AG08396 (cell line): ENCODE results near the gene CNTNAP5.
"Not testable (repeated sequence)": the region's sequence is repeated elsewhere in the genome, so short reads cannot be mapped to it uniquely, and the experiment has no call there.

Experiments
- DNase-seq: peaks from one replicate; pipeline ENCODE4 v3.0.0; 2012; ENCODE audit warnings: low spot score, mixed read lengths

The CNTNAP5 gene

DNA sequence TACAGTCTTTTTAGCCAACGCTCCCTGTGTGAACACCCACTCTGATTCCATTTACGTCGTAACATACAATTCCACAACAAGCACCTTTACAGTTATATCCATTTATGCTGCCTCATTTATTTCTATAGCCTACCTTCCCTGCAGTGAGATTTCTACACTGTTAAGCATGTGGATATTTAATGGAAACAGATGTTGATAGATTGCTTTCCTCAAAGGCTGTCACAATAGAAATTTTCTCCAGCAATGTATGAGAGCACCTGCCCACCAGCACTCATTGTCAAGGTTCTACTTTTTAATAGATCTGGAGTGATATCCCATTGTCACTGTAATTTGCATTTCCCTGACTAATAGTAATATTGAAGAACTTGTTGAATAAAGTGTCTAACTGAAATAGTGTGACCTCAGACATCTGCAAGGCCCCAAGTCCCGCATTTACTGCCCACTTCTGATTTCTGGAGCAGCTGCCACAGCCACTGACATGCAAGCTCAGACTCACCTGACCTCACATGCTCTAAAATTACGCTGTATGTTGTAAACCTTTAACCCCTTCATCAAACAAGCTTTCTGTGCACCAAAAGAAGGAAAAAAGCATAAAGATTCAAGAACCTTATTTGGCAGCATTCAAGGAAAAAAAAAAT, 295.1 kb downstream of the CNTNAP5 start:
- no peak for DNase-seq

DNA sequence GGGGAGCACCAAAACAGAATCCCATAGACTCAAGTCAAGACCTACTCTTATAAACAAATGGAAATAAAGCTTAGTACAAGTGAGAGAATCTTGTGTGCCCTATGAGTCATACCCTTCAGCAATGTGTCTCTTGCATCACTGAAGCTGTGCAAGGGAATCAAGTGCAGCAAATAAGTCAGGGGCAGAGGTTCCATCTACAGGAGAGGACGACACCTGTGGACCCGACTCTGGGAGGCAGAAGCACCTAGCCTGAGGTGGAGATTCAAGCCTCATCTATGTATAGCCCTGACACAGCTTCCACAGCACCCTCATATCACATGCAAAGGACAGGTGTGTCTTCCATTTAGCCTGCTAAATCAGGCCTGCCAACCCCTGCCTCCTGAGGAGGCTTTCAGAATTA, 298.2 kb downstream of the CNTNAP5 start:
- DNase-seq: no peak

DNA sequence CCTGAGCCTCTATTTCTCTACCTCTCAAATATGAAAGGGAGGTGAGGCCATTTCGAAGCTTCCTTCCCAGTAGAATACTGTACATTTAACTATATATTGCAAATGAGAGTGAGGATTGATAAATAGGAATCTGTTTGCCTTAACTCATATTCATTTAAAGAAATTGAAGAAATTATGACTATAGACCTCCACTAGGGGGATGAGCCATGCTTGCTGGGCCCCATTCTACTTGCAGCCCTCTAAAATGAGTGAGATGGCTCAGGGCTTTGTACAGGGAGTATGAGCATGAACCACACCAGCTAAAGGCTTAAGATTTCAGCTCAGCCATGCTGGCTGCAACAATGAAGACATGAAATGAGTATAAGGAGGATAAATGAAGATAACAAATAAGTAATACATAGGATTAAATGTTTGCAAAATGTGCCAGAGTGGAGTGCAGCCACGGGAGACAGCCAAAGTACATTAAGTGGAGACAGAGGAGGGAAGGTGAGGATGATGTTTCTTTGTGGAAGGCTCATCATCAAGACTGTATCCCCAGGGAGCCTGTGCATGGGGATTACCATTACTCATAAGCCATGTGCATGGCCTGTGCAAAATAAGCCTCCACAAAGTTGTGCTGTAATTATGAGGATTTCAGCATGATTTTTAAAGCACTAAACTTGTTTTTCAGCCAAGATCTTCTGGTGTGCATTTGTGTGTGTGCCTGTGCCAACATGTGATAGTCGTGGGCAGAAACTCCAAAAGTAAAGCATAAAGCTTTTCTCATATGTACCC, 300.8 kb downstream of the CNTNAP5 start:
- no peak for DNase-seq

DNA sequence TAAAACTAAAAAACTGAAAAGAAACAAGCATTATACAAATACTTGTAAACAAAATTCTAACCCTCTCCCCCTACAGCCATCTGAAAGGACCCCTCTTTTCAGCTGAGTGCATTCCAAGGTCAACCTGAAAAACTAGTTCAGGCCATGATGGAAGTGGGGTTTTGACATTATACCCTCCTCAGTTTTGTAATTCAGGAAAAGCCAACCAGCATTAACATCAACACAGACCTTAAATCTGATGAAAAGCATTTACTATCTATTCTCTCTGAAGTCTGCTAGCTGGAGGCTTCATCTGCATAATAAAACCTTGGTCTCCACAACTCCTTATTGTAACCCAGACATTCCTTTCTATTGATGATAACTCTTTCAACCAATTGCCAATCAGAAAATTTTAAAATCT, 302.2 kb downstream of the CNTNAP5 start:
- no peak for DNase-seq

DNA sequence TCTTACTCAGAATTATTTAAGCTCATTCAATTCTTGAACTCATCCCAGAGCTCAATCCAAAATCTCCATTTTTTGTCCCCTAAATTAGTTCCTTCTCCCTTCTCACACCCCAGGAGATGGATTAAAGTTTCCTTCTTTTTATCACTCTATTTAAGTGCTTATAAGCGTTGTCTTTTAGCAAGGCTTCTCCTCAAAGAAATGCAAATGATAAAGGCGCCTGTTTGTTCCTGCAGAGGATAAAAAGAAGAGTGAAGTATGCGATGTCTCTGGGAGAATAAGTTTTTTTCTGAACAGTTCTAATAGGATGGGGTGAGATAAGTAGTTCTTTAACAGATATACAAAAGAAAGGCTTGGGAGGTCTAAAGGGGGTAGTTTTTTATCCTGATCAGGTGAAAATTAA, 303.3 kb downstream of the CNTNAP5 start:
- no peak for DNase-seq

DNA sequence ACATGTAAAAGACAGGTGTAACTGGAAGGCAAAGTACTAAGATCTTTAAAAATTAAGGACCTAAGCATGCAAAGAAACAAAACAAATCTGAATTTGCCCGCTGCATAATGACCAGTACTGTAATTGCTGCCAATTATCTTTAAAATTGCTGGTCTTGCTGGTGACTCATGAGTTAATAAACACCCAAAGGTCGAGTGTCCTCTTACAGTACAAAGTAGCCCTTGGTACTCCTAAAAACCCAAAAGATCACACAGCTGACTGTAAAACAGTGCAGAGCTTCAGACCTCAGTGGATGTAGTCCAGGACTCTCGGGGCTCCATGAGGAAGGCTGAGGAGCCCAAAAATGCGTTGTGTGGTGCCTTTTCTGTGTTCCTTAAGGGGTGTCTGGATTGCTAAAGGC, 308.7 kb downstream of the CNTNAP5 start:
- DNase-seq: no peak

DNA sequence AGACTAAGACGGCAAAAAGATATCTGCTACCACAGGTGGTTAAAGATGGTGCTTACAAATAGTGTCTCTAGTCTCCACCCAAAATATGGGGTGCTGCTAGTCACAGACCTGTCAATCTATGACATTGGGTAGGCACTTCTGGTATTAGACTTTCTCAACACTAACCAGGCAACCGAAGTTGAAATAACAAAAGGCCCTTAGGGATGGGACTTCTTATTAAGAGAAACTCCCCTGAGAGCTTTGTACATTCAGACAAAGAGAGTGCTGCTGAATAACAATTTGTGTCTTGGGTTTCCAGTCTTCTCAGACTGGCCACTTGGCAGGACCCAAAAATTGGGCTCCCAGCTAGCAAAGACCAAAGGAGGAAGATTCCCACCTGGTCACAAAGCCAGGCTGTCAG, 310.0 kb downstream of the CNTNAP5 start:
- no peak for DNase-seq

DNA sequence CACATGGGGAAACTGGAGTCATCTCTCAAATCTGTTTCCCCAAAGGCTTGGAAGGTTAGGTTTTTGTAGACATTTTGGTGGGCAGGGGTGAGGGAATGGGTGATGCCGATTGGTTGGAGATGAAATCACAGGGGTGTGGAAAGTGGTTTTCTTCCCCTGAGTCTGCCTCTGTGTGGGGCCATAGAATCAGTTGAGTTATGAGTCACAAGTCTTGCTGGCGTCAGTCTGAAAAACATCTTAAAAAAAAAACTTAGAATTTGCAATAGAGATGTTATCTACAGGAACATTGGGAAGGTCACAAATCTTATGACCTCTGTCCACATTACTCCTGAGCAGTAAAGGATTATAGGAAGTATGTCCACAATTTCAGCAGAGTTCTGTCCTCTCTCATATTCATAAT, 314.6 kb downstream of the CNTNAP5 start:
- no peak for DNase-seq

DNA sequence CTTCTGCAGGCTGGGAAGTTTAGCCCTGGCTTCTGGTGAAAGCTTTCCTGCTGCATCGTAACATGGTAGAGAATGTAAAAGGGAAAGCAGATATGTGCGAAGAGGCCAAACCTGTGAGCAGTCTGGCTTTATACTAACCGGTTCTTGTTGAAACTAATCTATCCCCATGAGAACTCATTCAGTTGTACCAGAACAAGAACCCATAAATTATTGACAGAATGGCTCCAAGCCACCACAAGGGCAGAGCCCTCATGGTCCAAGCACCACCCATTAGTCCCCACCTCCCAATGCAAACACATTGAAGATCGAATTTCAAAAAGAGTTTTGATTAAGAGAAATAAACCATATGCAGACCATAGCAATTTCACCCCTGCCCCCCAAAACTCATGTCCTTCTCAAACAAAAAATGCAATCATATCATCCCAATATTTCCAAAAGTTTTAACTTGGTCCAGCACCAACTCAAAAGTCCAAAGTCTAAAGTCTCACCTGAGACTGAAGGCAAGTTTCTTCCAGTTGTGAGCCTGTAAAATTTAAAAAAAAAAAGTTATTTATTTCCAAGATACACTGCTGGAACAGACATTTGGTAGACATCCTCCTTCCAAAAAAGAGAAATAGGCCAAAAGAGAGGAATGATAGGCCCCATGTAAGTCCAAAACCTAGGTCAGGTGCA, 318.9 kb downstream of the CNTNAP5 start:
- DNase-seq: no peak

DNA sequence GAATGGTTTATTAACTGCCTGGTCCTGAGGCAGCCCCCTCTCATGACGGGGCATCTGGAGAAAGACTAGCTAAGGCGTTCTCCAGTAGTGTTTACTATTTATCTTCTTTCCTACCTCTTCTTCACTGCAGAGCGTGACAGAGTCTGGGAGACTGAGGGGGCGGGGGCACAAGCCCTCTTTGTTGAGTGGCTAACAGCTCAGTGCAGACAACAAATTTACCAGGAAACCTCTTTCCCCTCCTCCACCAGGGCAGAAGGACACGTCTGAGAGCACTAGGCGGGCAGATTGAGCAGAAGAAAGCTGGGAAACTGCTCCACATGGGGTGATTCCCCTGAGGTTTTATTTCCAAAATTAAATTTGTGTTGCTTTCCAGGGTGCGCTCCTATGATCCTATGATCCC, 322.1 kb downstream of the CNTNAP5 start:
- no peak for DNase-seq

DNA sequence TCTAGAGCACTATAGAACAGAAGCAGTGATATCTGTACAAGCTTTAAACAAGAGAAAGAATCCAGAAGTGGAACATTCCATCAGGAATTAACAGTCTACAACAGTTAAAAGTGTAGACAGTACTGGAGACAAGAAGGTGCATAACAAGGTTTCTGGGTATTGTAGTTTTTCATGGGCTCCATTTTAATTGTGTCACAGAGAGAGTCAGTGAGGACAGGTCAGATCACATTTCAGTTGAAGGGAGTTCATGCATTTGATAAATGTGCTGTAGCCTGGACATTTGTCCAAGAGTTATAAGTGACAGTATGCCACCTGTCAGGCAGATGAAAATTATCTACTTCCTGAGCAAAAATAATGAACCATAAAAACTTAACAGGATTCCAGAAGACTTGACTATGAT, 328.6 kb downstream of the CNTNAP5 start:
- DNase-seq: no peak

DNA sequence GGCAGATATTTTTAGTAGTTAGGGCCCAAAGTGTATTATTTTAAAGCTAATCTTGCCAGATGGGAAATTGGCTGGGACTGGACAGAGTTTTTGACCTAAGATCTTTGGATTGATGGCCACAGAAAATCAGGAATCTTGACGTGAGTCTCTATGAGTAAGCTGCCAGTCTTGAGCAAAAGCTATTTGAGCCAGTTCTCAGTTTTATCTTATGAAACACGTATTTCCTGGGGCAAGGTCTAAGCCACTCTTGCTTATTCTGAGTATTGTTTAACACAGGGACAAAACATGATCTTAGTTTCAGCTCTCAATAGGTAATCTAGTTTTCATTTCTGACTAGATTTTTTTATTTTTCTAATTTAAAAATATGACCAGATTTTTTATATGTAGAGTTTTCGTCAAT, 329.4 kb downstream of the CNTNAP5 start:
- no peak for DNase-seq

DNA sequence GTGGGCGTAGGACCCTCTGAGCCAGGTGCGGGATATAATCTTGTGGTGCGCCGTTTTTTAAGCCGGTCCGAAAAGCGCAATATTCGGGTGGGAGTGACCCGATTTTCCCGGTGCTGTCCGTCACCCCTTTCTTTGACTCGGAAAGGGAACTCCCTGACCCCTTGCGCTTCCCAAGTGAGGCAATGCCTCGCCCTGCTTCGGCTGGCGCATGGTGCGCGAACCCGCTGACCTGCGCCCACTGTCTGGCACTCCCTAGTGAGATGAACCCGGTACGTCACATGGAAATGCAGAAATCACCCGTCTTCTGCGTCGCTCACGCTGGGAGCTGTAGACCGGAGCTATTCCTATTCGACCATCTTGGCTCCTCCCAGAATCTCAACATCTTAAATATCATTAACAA, 336.9 kb downstream of the CNTNAP5 start:
- DNase-seq: not testable (repeated sequence)

DNA sequence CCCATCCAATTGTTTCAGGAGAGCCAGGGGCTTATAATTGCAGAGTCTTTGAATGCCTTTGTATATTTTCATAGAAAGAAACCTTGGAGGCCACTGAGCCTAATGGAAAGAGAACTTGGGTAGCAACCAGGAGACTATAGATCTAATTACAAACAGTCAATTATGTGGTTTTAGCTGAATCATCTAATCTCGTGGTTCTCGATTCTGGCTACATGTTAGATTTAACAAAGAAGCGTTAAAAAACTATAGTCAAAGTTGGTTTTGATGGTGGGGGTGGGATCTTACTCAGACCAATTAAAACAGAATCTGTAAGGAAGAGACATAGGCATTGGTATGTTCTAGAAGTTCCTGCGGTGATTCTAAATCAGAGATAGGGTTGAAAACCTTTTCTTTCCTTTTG, 344.1 kb downstream of the CNTNAP5 start:
- DNase-seq: no peak

DNA sequence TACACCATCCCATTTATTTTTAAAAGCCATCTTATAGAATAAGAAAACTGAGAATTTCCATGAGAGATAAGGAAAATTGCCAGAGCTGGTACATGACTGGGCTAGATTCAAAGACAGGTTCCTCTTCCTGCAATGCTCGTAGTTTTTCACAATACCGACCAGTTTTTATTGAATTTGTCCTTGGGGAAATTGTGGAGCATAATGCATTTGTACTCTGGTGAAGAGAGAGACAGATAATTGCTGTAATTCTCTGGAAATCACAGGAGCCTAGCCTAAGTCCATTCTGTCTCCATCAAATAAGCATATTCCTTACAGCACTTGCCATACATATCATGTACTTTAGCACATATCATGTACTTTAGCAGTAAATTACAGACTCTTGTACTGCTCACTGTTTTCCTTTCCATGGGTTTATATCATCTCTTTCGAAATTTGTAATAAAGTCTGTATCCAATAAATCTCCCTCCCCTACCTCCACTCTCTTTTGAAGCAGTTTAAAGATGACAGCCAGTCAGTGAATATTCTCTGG, 355.2 kb downstream of the CNTNAP5 start:
- DNase-seq: no peak

DNA sequence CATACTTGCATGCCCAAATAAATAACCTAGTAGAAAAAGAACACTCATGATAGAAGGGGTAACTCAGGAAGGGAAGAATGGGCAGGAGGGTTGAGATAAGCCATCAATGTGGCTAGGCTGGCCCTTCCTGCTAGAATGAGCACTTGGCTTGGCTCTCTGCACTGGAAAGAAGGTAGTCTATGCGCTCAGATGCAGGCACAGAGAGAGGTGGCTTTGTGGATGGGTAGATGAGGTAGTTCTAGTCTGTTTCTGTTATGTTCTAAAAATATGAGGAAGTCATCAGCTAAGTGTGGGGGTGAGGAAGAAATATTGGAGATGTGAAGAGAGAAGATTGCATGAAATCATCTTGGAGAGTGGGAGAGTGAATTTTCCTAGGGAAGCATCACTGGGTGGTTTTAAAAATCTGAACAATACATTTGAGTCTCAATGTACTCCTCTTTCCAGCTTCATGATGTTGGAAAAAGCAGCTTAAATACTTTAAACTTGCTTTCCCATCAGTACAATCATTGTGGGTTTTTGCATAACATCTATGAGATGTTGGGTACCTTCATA, 357.1 kb downstream of the CNTNAP5 start:
- no peak for DNase-seq

DNA sequence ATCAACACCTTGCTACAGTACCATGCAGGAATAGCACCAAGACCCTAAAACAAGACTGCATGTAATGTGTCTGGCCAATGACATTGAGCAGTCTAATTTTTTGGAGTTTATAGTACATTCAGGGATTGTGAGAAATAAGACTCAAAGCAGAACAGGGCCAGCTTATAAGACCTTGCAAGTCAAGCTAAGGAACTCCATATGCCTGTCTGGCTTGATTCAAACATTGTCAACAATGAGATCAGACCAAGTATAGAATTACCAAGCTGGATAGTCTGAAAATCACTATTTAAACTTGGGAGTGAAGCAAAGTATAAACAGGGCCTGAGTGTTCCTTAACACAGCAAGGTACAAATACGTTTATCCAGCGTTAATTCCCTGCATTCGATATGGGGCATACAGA, 370.9 kb downstream of the CNTNAP5 start:
- no peak for DNase-seq

DNA sequence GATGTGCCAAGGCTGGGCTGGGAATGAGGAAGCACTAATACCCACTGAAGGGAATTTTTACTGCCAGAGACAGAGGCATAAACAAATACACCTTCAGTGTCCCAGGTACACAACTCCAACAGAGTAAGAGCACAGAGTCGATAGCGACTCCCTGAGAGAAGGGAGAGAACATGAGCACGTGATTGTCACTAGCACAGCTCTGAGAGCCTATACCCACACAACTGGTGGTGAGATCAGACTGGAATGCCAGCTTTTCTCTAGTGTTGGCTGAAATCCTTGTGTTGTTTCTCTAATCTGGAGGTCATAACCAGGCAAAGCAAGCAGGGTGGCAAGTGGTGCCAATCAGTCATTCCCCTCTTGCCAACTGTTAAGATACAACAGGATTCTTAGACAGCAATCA, 377.2 kb downstream of the CNTNAP5 start:
- no peak for DNase-seq

DNA sequence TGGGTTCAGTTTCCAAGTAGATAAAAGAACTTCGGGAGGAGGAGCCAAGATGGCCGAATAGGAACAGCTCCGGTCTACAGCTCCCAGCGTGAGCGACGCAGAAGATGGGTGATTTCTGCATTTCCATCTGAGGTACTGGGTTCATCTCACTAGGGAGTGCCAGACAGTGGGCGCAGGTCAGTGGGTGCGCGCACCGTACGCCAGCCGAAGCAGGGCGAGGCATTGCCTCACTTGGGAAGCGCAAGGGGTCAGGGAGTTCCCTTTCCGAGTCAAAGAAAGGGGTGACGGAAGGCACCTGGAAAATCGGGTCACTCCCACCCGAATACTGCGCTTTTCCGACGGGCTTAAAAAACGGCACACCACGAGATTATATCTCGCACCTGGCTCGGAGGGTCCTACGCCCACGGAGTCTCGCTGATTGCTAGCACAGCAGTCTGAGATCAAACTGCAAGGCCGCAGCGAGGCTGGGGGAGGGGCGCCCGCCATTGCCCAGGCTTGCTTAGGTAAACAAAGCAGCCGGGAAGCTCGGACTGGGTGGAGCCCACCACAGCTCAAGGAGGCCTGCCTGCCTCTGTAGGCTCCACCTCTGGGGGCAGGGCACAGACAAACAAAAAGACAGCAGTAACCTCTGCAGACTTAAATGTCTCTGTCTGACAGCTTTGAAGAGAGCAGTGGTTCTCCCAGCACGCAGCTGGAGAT, 382.9 kb downstream of the CNTNAP5 start:
- not testable (repeated sequence) for DNase-seq

DNA sequence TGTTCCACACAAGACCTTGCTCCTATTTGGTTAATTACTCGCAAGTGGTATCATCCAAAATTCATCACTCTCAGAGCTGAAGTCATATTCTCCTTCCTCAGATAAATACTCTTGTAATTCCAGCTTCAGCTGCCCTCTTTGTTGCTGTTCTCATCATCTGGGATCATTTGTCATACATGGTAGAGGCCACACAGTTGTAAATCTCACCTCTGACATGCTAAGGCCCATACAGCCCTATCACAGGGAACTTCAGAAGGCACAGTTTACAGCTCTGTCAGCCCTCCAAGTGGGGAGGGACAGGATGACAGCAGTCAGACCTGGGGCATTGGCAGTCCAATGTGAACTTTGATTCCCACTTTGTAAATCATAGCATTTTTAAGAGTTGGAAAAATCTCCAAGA, 399.0 kb downstream of the CNTNAP5 start:
- DNase-seq: no peak

DNA sequence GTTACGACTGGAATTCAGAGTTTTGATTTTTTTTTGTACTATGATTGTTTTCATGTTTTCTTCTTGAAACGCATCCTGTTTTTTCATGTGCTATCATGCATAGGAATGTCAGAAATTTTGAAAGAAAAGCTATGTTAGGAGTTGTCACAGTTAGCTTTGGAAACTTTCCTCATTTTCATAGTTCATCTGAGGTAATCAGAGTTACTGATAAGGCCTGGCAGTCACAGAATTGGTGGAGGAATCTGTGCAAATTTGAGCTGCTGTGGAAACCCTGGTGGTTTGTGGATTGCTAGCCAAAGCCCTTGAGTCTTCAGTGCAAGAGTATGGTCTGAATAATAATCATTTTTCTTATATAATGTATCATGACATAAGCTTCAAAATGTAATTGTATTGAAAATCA, 401.0 kb downstream of the CNTNAP5 start:
- DNase-seq: no peak

DNA sequence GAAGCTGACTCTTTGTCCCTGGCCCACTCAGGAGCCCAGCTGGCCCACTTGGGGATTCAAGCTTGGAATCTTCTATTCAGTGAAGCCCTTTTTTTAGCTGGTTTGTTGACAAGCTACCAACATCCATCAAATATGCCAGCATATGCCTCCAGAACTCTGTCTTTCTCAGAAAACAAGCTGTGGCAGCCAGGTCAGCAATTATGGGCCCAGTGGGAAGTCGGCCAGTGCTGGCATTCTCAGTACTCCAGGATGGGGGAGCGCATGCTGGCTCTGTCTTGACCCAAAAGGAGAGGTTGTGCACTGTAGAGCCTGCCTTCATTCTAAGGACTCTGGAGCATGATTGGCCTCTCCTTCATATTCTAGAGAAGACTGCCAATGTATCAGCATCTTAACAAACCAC, 401.5 kb downstream of the CNTNAP5 start:
- no peak for DNase-seq
